ENCODE data around the gene SPRED2.

- TF ChIP-seq CTCF (IDR thresholded peaks at IDR 0.05), result no peak
- TF ChIP-seq POLR2A (IDR thresholded peaks at IDR 0.05), result no peak
These were observed 57.8 kb downstream of the SPRED2 start for GRCh38 chr2:65374575-65374974.

All from testis (tissue), 2 donors.